C4-2B (cell line): ENCODE results near the gene SLC10A7.

Source experiments
- ZFX ChIP-seq: fragments of 450-650 bp; IDR thresholded peaks from 2 replicates; pipeline ENCODE4 v1.6.1; 2017
- TF ChIP-seq, protein P1 (sequence below): fragments of 450-650 bp; conservative IDR thresholded peaks from 2 replicates; pipeline ENCODE4 v1.5.1; 2017; ENCODE audit warnings: mild to moderate bottlenecking

DNA sequence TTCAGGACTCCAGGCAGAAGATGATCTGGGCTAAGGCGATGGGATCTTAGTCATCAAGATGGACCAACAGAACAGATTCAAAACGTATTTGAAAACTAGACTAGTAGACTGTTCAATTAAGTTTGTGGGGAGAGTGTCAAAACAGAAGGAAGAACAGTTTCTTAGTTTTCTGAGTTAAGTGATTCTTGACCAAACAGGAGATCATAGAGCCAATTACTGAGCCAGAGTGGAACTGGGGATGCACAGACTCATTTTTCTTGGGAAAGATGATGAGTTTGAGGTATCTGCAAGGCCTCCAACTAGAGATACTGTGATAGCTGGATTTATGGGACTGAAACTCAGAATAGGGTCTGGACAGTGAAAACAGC is 187.9 kb downstream of the SLC10A7 start:
- TF ChIP-seq, protein P1, sequence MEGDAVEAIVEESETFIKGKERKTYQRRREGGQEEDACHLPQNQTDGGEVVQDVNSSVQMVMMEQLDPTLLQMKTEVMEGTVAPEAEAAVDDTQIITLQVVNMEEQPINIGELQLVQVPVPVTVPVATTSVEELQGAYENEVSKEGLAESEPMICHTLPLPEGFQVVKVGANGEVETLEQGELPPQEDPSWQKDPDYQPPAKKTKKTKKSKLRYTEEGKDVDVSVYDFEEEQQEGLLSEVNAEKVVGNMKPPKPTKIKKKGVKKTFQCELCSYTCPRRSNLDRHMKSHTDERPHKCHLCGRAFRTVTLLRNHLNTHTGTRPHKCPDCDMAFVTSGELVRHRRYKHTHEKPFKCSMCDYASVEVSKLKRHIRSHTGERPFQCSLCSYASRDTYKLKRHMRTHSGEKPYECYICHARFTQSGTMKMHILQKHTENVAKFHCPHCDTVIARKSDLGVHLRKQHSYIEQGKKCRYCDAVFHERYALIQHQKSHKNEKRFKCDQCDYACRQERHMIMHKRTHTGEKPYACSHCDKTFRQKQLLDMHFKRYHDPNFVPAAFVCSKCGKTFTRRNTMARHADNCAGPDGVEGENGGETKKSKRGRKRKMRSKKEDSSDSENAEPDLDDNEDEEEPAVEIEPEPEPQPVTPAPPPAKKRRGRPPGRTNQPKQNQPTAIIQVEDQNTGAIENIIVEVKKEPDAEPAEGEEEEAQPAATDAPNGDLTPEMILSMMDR = no peak
- no peak for TF ChIP-seq ZFX
